ENCODE results near the gene CD1D. TPM values are rescaled to one million over a fixed set of nuclear protein-coding genes. Genes with fewer than 3 reads are reported as not detected.
"Not testable (repeated sequence)": the region's sequence is repeated elsewhere in the genome, so short reads cannot be mapped to it uniquely, and the experiment has no call there.

CD1D gene
- total RNA-seq, 1 donor: not detected

DNA sequence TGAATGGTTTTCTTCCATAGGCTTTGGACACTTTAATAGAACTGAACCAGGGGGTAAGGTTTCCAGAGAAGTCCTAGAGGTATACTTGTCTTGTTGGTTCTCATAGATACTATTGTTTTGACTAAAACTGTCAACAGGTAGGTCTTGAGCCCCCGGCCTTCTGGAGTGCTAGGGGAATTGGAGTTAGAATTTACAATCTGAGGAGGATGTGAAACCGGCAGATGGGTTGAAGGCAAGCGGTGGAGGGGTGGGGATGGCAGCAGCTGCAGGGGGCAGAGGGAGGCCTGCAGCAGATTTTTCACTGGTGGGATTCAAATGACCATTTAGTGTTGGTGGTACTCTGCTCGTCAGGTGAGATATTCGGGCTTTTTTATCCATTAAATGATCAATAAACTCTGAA is 4.3 kb upstream of the CD1D start:
- Histone ChIP-seq H3K4me2 (ENCODE audit: insufficient read depth, low read length) (no peak overlapping the region), H2AFZ (ENCODE audit: low read length) (no peak overlapping the region), H3K36me3 (ENCODE audit: insufficient read depth, low read length) (no peaks in the 10 kb centered on the region), H3K27ac (ENCODE audit: low read depth, low read length) (no peak overlapping the region), H3K27me3 (ENCODE audit: insufficient read depth, low read length) (peaks cover 43% of the 10 kb centered on the region), H3K9me3 (ENCODE audit: low read depth, low read length) (no peaks in the 10 kb centered on the region), H4K20me1 (ENCODE audit: insufficient read depth, low read length) (no peaks in the 10 kb centered on the region), H3K4me1 (ENCODE audit: insufficient read depth, low read length) (no peaks in the 10 kb centered on the region), H3K79me2 (ENCODE audit: insufficient read depth, low read length) (no peaks in the 10 kb centered on the region), H3K4me3 (ENCODE audit: insufficient read depth, low read length) (no peak overlapping the region)
- TF ChIP-seq, protein P1, sequence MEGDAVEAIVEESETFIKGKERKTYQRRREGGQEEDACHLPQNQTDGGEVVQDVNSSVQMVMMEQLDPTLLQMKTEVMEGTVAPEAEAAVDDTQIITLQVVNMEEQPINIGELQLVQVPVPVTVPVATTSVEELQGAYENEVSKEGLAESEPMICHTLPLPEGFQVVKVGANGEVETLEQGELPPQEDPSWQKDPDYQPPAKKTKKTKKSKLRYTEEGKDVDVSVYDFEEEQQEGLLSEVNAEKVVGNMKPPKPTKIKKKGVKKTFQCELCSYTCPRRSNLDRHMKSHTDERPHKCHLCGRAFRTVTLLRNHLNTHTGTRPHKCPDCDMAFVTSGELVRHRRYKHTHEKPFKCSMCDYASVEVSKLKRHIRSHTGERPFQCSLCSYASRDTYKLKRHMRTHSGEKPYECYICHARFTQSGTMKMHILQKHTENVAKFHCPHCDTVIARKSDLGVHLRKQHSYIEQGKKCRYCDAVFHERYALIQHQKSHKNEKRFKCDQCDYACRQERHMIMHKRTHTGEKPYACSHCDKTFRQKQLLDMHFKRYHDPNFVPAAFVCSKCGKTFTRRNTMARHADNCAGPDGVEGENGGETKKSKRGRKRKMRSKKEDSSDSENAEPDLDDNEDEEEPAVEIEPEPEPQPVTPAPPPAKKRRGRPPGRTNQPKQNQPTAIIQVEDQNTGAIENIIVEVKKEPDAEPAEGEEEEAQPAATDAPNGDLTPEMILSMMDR (IDR thresholded peaks at IDR 0.05; ENCODE audit: extremely low read depth, low read depth, low read length): no peak
- DNase-seq (ENCODE audit: insufficient read length, low spot score, missing footprints): no peak

DNA sequence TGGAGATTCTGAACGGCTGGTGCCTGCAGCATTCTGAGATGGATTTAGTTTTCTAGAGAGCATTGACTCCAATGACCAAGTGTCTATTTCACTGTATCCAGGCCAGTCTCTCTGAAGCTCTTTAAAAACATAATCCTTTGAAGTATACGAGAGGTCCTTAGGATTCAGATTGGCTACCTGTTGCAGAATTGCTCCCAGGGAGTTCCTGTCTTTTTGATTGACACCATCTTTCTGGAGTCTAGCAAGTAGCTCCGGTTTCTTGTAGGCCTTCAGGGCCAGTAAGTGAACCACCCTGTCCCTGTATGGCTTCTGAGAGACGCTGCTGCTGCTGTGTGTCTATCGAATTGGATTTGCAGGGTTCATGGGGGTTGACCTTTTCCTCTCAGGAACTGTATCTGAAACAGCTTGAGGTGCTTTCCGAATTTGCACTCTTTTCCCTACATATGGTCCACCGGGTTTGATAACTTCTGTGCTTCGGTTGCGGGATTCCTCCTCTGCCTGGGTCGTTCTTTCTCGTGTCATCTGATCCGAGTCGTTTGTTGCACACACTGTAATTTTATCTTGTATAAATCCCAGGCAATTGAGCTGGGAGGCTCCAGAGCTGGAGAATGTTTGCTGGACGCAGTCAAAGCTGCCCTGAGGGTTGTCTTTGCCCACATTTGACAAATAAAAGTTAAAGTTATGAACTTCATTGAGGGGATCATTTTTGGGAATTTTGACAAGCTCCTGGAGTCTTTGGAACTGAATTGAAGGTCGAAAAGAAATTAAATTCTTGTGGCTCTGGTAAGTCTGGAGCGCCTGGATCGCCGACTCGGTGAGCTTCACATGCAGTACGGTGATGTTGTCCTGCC is 3.6 kb upstream of the CD1D start:
- peak overlapping the region; percentile 46 for H3K4me3 ChIP-seq (ENCODE audit: insufficient read depth, low read length)
- H3K36me3 ChIP-seq (ENCODE audit: insufficient read depth, low read length); DNase-seq (ENCODE audit: insufficient read length, low spot score, missing footprints); H3K79me2 ChIP-seq (ENCODE audit: insufficient read depth, low read length); H3K9me3 ChIP-seq (ENCODE audit: low read depth, low read length); H3K27ac ChIP-seq (ENCODE audit: low read depth, low read length); H3K4me1 ChIP-seq (ENCODE audit: insufficient read depth, low read length); H2AFZ ChIP-seq (ENCODE audit: low read length); H4K20me1 ChIP-seq (ENCODE audit: insufficient read depth, low read length): not testable (repeated sequence)
- peaks cover 50% of the 10 kb centered on the region for H3K27me3 ChIP-seq (ENCODE audit: insufficient read depth, low read length)
- H3K4me2 ChIP-seq (ENCODE audit: insufficient read depth, low read length): peak overlapping the region; percentile 61

DNA sequence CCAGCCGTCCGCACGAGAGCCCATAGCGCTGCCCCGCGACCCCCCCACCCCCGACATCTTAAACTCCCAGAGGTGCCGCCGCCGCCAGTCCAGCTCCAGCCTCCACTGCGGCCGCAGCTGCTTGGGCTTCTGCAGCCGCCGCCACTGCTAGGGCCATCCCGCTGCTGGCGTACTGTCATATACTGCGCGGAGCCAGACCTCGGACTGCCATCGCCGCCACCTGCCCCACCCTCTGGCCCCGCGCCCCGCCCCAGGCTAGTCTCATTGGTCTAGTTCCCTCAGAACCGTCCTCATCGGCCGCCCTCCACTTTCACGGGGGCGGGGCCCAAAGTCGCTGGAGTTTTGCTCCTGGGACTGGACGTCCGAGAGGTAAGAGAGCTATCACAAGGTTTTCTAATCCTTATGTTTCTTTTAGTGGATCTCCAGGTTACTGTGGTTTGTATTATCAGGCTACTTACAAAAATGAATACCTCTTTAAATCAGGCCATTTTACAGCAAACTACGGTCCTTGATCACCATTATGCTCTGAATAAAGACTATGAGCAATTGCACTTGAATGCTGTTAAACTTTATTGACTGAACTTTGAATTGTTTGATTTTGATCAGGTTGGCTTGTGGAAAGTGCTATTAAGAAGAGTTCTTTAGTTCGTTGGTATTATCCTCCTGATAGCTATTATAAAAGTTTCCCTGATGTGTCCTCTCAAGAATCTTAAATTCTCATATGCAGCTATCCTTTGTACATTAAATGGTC is 2.8 kb upstream of the CD1D start:
- Histone ChIP-seq H3K27me3 (ENCODE audit: insufficient read depth, low read length) (peaks cover 53% of the 10 kb centered on the region), H3K27ac (ENCODE audit: low read depth, low read length) (no peak overlapping the region), H2AFZ (ENCODE audit: low read length) (peak overlapping the region; percentile 6), H3K4me1 (ENCODE audit: insufficient read depth, low read length) (no peaks in the 10 kb centered on the region), H3K36me3 (ENCODE audit: insufficient read depth, low read length) (no peaks in the 10 kb centered on the region), H3K4me3 (ENCODE audit: insufficient read depth, low read length) (peak overlapping the region; percentile 46), H3K9me3 (ENCODE audit: low read depth, low read length) (no peaks in the 10 kb centered on the region), H4K20me1 (ENCODE audit: insufficient read depth, low read length) (no peaks in the 10 kb centered on the region), H3K4me2 (ENCODE audit: insufficient read depth, low read length) (peak overlapping the region; percentile 61), H3K79me2 (ENCODE audit: insufficient read depth, low read length) (no peaks in the 10 kb centered on the region)
- TF ChIP-seq, protein P1 (IDR thresholded peaks at IDR 0.05; ENCODE audit: extremely low read depth, low read depth, low read length): no peak
- peak; percentile 95 for DNase-seq (ENCODE audit: insufficient read length, low spot score, missing footprints)

DNA sequence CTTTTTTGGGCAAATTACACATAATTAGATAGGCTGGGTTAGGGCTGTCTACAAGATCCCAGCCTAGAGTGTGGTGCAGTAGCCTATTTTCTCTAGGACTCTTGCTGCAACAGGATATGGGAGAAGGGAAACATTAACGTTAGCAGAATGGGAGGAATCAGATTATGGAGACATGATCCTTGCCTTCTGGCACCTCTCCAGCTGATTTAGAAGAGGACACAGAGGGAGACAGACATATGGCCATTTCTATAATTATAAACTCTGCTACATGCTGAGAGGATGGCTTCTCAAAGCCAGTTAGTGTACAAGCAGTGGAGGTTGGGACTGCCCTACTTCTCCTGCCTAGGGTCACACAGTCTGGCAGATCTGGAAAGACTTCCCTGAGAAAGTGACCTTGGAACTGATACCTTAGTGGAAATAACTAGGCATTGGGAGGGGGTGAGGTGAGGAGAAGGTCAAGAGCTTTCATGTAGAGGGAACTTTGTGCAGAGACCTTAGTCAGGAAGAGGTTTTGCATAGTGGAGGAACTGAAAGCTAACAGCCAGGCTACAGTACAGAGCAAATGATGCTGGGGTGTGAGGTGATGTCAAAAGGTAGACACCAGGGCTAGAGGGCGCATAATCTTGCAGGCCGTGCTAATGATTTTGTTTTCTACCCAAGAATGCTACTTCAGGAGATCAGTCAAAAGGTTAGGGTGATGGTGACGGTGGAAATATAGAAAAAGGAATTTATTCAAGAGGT is 1.2 kb upstream of the CD1D start:
- Histone ChIP-seq H3K36me3 (ENCODE audit: insufficient read depth, low read length) (no peaks in the 10 kb centered on the region), H3K4me1 (ENCODE audit: insufficient read depth, low read length) (no peaks in the 10 kb centered on the region), H3K4me3 (ENCODE audit: insufficient read depth, low read length) (no peak overlapping the region), H3K27me3 (ENCODE audit: insufficient read depth, low read length) (peaks cover 48% of the 10 kb centered on the region), H3K79me2 (ENCODE audit: insufficient read depth, low read length) (no peaks in the 10 kb centered on the region), H4K20me1 (ENCODE audit: insufficient read depth, low read length) (no peaks in the 10 kb centered on the region), H2AFZ (ENCODE audit: low read length) (no peak overlapping the region), H3K4me2 (ENCODE audit: insufficient read depth, low read length) (no peak overlapping the region), H3K27ac (ENCODE audit: low read depth, low read length) (no peak overlapping the region), H3K9me3 (ENCODE audit: low read depth, low read length) (no peaks in the 10 kb centered on the region)
- TF ChIP-seq, protein P1 (IDR thresholded peaks at IDR 0.05; ENCODE audit: extremely low read depth, low read depth, low read length): no peak
- DNase-seq (ENCODE audit: insufficient read length, low spot score, missing footprints): peak; percentile 59
